Tibial artery (tissue), 4 donors: Measurements from ENCODE around the gene ACADM.

Experiments
- DNase-seq, 2 donors: peaks; one replicate each; pipeline ENCODE4 v3.0.0-alpha.2; 2019
- H3K27ac ChIP-seq, 2 donors: fragments of 200-600 bp; sonication (generic) in 1 of 2; 1 replicate in 1 of 2; 2 replicates in 1 of 2; pipeline ENCODE4 v1.5.1; 2018 to 2019; ENCODE audit warnings: mild to moderate bottlenecking in 1 of 2
- H3K27me3 ChIP-seq, 2 donors: fragments of 200-600 bp; sonication (generic) in 1 of 2; one replicate each; pipeline versions ENCODE4 v1.5.1 to v1.6.0; 2016 to 2019
- H3K36me3 ChIP-seq, 3 donors: fragments of 200-600 bp; sonication (generic) in 2 of 3; one replicate each; pipeline ENCODE4 v1.5.1; 2016 to 2019; ENCODE audit warnings: mild to moderate bottlenecking in 2 of 3
- H3K4me1 ChIP-seq, 4 donors: fragments of 200-600 bp; sonication (generic) in 2 of 4; 1 replicate in 3 of 4; 2 replicates in 1 of 4; pipeline ENCODE4 v1.5.1; 2016 to 2019
- H3K4me3 ChIP-seq, 2 donors: fragments of 200-600 bp; sonication (generic) in 1 of 2; 1 replicate in 1 of 2; 2 replicates in 1 of 2; pipeline ENCODE4 v1.5.1; 2018 to 2019; ENCODE audit warnings: mild to moderate bottlenecking in 2 of 2
- H3K9me3 ChIP-seq, 3 donors: fragments of 200-600 bp; sonication (generic) in 1 of 3; one replicate each; pipeline ENCODE4 v1.5.1; 2016 to 2019
- intact Hi-C: fragments of 100-400 bp; cut with DNase I; formaldehyde crosslinking; loops from one replicate; pipeline ENCODE4 v1.15.0; 2023; ENCODE audit warnings: low total_unique reads
- TF ChIP-seq, protein P1 (sequence below), 2 experiments: fragments of 200-600 bp in 1 of 2; fragments of 450-650 bp in 1 of 2; IDR thresholded peaks; one replicate each; pipeline ENCODE4 v1.5.1; 2017 to 2019; ENCODE audit warnings: antibody characterized with exemption in 2 of 2, mild to moderate bottlenecking in 1 of 2, moderate library complexity in 1 of 2

Gene ACADM

DNA sequence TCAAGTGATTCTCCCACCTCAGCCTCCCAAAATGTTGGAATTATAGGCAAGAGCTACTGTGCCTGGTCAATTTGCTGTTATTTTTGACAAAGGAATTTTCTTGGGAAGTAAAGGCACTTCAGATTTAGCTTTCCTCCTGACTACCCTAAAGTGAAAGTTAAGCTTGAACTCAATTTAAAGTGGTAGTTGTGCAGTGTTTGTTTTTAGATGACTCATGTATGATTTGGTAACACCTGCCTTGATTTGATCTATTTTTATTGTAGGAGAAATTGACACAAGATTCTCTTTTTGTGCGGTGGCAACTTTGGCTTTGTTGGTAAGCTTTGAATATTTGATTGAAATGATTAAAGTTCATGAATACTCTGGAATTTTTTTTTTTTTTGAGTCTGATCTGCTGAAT is 66.5 kb downstream of the ACADM start:
- H3K27me3 ChIP-seq = no peaks in the 10 kb centered on the region
- no peak overlapping the region for H3K4me3 ChIP-seq
- H3K9me3 ChIP-seq = no peaks in the 10 kb centered on the region
- peak overlapping the region in 1 of 2 donors; percentile 32 for H3K27ac ChIP-seq
- TF ChIP-seq, protein P1, sequence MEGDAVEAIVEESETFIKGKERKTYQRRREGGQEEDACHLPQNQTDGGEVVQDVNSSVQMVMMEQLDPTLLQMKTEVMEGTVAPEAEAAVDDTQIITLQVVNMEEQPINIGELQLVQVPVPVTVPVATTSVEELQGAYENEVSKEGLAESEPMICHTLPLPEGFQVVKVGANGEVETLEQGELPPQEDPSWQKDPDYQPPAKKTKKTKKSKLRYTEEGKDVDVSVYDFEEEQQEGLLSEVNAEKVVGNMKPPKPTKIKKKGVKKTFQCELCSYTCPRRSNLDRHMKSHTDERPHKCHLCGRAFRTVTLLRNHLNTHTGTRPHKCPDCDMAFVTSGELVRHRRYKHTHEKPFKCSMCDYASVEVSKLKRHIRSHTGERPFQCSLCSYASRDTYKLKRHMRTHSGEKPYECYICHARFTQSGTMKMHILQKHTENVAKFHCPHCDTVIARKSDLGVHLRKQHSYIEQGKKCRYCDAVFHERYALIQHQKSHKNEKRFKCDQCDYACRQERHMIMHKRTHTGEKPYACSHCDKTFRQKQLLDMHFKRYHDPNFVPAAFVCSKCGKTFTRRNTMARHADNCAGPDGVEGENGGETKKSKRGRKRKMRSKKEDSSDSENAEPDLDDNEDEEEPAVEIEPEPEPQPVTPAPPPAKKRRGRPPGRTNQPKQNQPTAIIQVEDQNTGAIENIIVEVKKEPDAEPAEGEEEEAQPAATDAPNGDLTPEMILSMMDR (IDR thresholded peaks at IDR 0.05) = no peak
- H3K36me3 ChIP-seq = peaks cover 58 to 64% (median 60%) of the 10 kb centered on the region in 3 donors
- intact Hi-C loops = no loop called here
- no peak for DNase-seq
- peaks cover 0 to 45% (median 36%) of the 10 kb centered on the region in 4 donors for H3K4me1 ChIP-seq

- Histone ChIP-seq H3K27ac (no peak overlapping the region), H3K36me3 (peaks cover 69 to 73% (median 71%) of the 10 kb centered on the region in 3 donors), H3K4me3 (no peak overlapping the region)
Measured at GRCh38 chr1:75792091-75792490, 67.6 kb downstream of the ACADM start.

GRCh38 chr1:75794382-75794781 is 69.9 kb downstream of the ACADM start:
- H3K27me3 ChIP-seq = no peaks in the 10 kb centered on the region
- no peaks in the 10 kb centered on the region for H3K9me3 ChIP-seq
- no peak for DNase-seq
- H3K36me3 ChIP-seq = peaks cover 77 to 86% (median 85%) of the 10 kb centered on the region in 3 donors
- no peak overlapping the region for H3K4me3 ChIP-seq
- H3K27ac ChIP-seq = no peak overlapping the region
- H3K4me1 ChIP-seq = peaks cover 0 to 18% (median 14%) of the 10 kb centered on the region in 4 donors
- intact Hi-C loops = no loop called here
- TF ChIP-seq, protein P1 (IDR thresholded peaks at IDR 0.05) = no peak

More at GRCh38 chr1:75792091-75792490, 67.6 kb downstream of the ACADM start:
- Histone ChIP-seq H3K9me3 (no peaks in the 10 kb centered on the region), H3K4me1 (peaks cover 0 to 41% (median 35%) of the 10 kb centered on the region in 4 donors), H3K27me3 (no peaks in the 10 kb centered on the region)
- DNase-seq = no peak
- intact Hi-C loops = no loop called here
- TF ChIP-seq, protein P1 (IDR thresholded peaks at IDR 0.05) = no peak

GRCh38 chr1:75795703-75796193 is 71.2 kb downstream of the ACADM start:
- Histone ChIP-seq H3K9me3 (no peaks in the 10 kb centered on the region), H3K36me3 (peaks cover 66 to 77% (median 76%) of the 10 kb centered on the region in 3 donors), H3K27ac (no peak overlapping the region), H3K4me3 (no peak overlapping the region), H3K27me3 (no peaks in the 10 kb centered on the region), H3K4me1 (peaks cover 0 to 4% (median 2%) of the 10 kb centered on the region in 4 donors)
- no peak for DNase-seq
- intact Hi-C loops = no loop called here
- TF ChIP-seq, protein P1 (IDR thresholded peaks at IDR 0.05) = no peak

DNA sequence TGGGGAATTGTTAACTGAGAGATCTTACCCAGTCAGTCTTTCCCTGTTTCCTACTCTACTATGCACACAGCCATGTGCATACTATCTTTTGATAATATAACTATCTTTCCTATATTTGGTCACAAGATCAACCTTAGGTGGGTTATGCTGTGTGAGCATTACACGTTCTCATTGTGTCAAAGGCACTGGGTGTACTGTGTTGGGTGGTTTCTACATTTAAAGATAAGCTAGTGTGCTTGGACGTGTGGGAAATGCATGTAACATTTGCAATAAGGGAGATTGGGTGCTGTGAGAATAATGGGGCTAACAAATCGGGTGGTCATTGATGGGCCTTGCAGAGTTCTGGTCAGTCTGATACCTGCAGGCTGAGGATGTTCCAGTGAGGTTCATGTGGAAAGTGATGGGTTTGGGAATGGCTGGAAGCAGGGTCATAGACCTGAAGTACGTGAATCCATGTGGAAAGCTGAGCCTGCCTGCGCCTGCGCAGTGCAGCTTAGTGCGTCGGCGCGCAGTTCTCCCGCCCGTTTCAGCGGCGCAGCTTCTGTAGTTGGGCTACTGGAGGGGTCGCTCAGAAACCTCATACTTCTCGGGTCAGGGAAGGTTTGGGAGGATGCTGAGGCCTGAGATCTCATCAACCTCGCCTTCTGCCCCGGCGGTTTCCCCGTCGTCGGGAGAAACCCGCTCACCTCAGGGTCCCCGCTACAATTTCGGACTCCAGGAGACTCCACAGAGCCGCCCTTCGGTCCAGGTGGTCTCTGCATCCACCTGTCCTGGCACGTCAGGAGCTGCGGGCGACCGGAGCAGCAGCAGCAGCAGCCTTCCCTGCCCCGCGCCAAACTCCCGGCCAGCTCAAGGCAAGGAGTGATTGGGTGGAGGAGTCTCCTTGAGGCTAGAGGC is 72.1 kb downstream of the ACADM start, which contains the start of gene MSH4:
Gene MSH4, plus strand, starts transcription at position 507 of the 897 bp plus-strand sequence. Its CDS starts 104 bp downstream, at position 611.
- H3K36me3 ChIP-seq = peaks cover 57 to 70% (median 69%) of the 10 kb centered on the region in 3 donors
- no peak within 1 kb of the TSS for H3K27ac ChIP-seq
- no peak within 1 kb of the TSS for H3K4me3 ChIP-seq
- intact Hi-C loops = no loop called here
- H3K27me3 ChIP-seq = no peaks in the 10 kb centered on the region
- H3K9me3 ChIP-seq = no peaks in the 10 kb centered on the region
- no peaks in the 10 kb centered on the region for H3K4me1 ChIP-seq
- DNase-seq = no peak
- TF ChIP-seq, protein P1 (IDR thresholded peaks at IDR 0.05) = no peak
